GM21528 (cell line): ENCODE results near the gene GID8.

Experiments
- ATAC-seq: cut with Tn5 transposase; IDR thresholded peaks from one replicate; pipeline ENCODE4 v1.9.1; 2021; ENCODE audit warnings: mild to moderate bottlenecking, moderate library complexity; ENCODE audit not compliant: unreplicated experiment, low FRiP score

GID8 gene

GRCh38 chr20:62967628-62968351 lies 29.8 kb downstream of the GID8 start:
- ATAC-seq: no peak

- ATAC-seq: no peak
These were observed 30.6 kb downstream of the GID8 start for GRCh38 chr20:62968378-62969178.

GRCh38 chr20:62969179-62969760 lies 31.3 kb downstream of the GID8 start:
- no peak for ATAC-seq

DNA sequence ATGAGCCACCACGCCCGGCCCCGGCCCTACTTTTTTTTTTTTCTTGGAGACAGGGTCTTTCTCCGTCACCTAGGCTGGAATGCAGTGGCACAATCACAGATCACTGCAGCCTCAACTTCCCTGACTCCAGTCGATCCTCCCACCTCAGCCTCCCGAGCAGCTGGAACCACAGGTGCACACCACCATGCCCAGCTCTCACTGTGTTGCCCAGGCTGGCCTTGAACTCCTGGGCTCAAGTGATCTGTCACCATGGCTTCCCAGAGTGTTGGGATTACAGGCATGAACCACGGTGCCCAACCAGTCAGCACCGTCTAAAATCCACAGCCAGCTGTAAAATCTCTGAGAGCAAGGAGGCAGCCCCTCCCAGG lies 32.0 kb downstream of the GID8 start:
- ATAC-seq: no peak

DNA sequence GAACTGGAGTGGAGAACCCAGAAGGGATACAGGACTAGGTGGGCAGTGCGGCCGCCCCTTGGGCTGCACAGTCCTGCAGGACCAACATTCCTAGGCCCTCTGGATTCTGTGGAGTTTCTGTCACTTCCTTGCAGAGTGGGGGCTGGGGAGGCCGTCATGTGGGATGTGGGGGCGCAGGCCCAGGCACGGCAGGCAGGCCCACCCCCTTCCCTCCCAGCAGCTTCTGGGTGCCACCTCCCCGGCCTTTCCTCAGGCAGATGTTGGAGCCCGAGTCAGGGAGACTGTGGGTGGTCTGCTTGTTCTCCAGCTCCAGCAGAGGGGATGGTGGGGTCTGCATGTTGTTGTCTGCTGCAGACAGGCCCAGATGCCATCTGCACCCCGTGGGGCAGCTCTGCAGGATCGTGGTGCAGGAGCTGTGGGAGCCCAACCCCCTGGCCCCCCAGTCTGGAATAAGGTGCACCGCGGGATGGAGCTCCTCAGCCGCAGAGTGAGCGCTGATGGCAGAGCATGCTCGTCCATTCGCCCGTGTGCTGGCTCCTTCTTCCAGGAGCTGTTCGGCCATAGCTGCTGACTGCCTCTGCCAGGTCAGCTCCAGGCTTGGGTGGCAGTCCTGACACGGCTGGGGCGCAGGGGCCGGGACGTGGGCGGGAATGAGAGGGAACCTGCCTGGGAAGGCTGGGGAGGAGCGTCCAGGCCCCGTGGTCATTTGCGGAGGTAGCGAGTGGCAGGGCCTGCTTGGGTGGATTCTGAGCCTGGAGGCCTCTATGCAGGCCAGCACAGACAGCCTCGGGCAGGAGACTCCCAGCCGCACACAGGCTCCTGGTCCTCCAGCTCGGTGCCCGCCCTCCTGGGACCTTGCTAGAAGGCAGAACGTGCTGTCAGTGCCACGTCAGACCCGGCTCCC lies 32.6 kb downstream of the GID8 start:
- ATAC-seq: no peak

DNA sequence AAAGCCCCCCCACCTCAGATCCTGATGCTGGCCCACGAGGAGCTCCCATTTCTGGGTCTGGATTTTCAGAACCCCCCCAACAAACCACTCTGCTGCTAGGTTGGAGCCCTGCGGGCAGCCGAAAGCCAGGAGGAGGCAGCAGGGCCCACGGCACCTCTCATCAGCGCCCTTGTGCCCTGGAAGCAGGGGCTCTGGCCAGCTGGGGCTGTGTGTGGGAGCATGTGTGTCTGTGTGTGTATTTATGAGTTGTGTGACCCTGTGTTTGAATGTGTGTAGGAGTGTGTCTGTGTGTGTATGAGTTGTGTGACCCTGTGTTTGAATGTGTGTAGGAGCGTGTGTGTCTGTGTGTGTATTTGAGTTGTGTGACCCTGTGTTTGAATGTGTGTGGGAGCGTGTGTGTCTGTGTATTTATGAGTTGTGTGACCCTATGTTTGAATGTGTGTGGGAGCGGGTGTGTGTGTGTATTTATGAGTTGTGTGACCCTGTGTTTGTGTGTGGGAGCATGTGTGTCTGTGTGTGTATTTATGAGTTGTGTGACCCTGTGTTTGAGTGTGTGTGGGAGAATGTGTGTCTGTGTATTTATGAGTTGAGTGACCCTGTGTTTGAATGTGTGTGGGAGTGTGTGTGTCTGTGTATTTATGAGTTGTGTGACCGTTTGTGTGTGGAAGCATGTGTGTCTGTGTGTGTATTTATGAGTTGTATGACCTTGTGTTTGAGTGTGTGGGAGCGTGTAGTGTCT lies 33.4 kb downstream of the GID8 start:
- no peak for ATAC-seq

- no peak for ATAC-seq
These were observed 34.2 kb downstream of the GID8 start for GRCh38 chr20:62971950-62972844.

- ATAC-seq: no peak
These were observed 35.1 kb downstream of the GID8 start for GRCh38 chr20:62972845-62973745.

GRCh38 chr20:62975251-62975760 lies 37.4 kb downstream of the GID8 start:
- ATAC-seq: no peak

GRCh38 chr20:62975812-62976508 lies 38.0 kb downstream of the GID8 start:
- ATAC-seq: no peak

- no peak for ATAC-seq
These were observed 38.9 kb downstream of the GID8 start for GRCh38 chr20:62976886-62977285.

GRCh38 chr20:62977613-62978560 lies 39.9 kb downstream of the GID8 start:
- peak; percentile 72 for ATAC-seq

GRCh38 chr20:62978561-62978943 lies 40.6 kb downstream of the GID8 start:
- ATAC-seq: no peak

- ATAC-seq: no peak
These were observed 41.4 kb downstream of the GID8 start for GRCh38 chr20:62979310-62979709.

DNA sequence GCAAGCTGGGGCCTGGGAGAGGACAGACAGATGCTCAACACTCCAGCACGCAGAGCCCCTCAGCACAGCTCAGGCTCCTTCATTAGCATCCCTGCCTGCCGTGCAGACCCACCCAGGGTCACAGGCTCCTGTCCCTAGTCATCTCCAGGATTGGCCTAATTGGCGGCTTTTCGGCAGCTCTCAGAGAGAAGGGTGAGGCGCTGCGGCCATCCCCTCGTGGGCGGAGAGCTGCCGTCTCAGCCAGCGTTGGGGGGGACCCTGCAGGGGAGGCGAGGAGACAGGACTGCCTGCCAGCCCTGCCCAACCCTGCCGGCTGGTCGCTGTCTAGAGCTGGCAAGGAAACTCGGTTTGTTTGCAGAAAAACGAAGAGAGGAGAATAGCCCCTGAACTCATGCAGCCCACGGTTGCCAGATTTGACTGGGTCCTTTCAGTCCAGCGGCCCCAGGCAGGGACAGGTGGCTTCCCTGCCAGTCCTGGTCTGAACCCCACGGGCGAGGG lies 42.0 kb downstream of the GID8 start:
- no peak for ATAC-seq

- ATAC-seq: no peak
These were observed 42.5 kb downstream of the GID8 start for GRCh38 chr20:62980380-62980960.
